GM06990 (cell line): ENCODE data around the gene GPATCH8.

Source experiments
- DNase-seq: peaks from one replicate; pipeline ENCODE4 v3.0.0-alpha.2; 2011; ENCODE audit not compliant: insufficient read length; ENCODE audit errors: extremely low read depth
- H3K27me3 ChIP-seq: replicated peaks from 2 replicates; pipeline ENCODE4 v1.6.0; 2011; ENCODE audit warnings: low read length; ENCODE audit not compliant: control insufficient read depth, insufficient read depth
- H3K36me3 ChIP-seq: 2 replicates; pipeline ENCODE4 v1.5.1; 2011; ENCODE audit warnings: low read length; ENCODE audit not compliant: control insufficient read depth, insufficient read depth
- H3K4me3 ChIP-seq: replicated peaks from 2 replicates; pipeline ENCODE4 v1.5.1; 2011; ENCODE audit warnings: low read depth, mild to moderate bottlenecking, control low read depth, low read length
- TF ChIP-seq, protein P1 (sequence below): IDR thresholded peaks from 2 replicates; pipeline ENCODE4 v1.5.1; 2011; ENCODE audit warnings: low read length, control low read depth, mild to moderate bottlenecking, inconsistent platforms; ENCODE audit not compliant: insufficient read depth, poor library complexity, severe bottlenecking

Gene GPATCH8

DNA sequence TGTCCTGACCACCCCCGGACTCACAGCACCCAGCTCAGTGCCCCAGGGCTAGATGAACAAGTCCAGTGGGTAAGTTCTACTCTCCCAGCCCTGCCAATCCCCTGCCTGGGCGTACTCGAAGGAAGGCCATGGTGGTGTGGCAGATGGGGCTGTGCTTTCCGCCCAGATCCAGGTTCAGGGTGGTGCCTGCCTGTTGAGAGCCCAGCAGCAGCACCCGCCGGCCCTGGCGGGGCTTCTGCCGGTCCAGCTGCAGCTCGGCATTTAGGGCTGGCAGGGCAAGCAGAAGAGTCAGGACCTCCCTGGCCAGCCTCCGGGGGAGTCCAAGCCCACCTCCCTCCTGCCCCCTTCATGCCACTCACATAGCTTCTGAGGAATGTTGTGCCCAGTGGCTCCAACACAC lies 123.3 kb downstream of the GPATCH8 start:
- no peak for DNase-seq
- Histone ChIP-seq H3K4me3 (no peak overlapping the region), H3K27me3 (no peaks in the 10 kb centered on the region; the same call in none of the 2 replicates), H3K36me3 (no peaks in the 10 kb centered on the region)
- TF ChIP-seq, protein P1, sequence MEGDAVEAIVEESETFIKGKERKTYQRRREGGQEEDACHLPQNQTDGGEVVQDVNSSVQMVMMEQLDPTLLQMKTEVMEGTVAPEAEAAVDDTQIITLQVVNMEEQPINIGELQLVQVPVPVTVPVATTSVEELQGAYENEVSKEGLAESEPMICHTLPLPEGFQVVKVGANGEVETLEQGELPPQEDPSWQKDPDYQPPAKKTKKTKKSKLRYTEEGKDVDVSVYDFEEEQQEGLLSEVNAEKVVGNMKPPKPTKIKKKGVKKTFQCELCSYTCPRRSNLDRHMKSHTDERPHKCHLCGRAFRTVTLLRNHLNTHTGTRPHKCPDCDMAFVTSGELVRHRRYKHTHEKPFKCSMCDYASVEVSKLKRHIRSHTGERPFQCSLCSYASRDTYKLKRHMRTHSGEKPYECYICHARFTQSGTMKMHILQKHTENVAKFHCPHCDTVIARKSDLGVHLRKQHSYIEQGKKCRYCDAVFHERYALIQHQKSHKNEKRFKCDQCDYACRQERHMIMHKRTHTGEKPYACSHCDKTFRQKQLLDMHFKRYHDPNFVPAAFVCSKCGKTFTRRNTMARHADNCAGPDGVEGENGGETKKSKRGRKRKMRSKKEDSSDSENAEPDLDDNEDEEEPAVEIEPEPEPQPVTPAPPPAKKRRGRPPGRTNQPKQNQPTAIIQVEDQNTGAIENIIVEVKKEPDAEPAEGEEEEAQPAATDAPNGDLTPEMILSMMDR = no peak

DNA sequence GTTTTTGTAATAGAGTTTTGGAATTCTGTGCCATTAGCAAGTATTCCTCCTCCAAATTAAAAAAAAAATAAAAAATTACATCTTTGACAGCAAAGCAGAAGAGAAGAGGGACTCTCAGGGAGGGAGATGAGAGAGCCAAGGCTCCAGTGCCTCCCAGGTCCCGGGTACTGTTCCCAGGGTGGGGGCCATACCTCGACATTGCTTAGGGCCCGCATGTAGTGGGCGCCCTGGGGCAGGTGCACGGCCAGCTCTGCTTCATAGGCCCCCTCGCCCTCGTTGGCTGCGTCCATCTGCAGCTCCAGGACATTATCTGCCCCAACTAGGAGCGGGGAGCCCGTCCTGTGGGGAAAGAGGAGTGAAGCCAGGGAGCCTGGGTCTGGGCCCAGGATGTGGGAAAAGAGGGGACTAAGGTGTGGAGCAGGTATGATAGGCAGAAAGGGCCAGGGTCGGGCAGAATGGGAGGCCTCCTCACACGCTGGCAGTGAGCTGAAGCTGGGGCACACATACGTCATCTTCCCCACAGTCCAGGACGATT lies 125.0 kb downstream of the GPATCH8 start:
- Histone ChIP-seq H3K27me3 (no peaks in the 10 kb centered on the region; the same call in none of the 2 replicates), H3K4me3 (no peak overlapping the region), H3K36me3 (no peaks in the 10 kb centered on the region)
- no peak for DNase-seq
- TF ChIP-seq, protein P1 = no peak

DNA sequence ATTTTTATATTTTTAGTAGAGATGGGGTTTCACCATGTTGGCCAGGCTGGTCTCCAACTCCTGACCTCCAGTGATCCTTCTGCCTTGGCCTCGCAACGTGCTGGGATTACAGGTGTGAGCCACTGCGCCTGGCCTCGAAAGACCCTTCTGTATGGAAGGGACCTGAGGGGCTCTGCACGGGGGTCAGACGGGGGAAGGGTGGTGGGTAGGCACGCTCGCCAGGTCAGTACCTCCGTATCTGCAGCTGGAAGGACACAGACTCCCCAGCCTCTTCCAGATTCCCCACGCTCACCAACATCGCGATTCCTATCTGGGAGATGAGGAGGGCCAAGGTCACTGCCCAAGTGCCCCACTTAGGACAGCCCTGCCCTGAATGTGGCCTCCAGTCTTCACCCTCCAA lies 126.4 kb downstream of the GPATCH8 start:
- DNase-seq = no peak
- TF ChIP-seq, protein P1 = no peak
- Histone ChIP-seq H3K36me3 (no peaks in the 10 kb centered on the region), H3K4me3 (no peak overlapping the region), H3K27me3 (no peaks in the 10 kb centered on the region; the same call in none of the 2 replicates)

DNA sequence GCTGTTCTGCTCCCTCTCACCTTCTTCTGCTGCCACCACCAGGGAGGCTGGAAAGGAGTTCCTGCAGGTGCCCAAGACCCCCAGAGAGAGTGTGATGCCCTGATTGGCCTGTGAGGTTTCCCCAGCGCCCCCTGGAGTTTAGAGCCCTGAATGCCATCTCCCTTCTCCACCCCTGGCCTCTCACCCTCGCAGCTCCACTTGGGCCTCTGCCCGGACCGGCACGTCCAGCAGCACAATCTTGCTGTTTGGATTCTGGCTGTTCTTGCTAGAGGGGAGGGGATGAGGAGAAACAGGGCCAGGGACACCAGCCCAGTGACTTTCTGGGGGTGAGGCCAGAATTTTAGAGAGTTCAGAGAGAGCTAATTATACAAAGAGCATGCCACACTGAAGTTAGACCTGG lies 127.1 kb downstream of the GPATCH8 start:
- DNase-seq = no peak
- H3K36me3 ChIP-seq = no peaks in the 10 kb centered on the region
- no peak overlapping the region for H3K4me3 ChIP-seq
- TF ChIP-seq, protein P1 = peak; percentile 66
- no peaks in the 10 kb centered on the region; the same call in none of the 2 replicates for H3K27me3 ChIP-seq

DNA sequence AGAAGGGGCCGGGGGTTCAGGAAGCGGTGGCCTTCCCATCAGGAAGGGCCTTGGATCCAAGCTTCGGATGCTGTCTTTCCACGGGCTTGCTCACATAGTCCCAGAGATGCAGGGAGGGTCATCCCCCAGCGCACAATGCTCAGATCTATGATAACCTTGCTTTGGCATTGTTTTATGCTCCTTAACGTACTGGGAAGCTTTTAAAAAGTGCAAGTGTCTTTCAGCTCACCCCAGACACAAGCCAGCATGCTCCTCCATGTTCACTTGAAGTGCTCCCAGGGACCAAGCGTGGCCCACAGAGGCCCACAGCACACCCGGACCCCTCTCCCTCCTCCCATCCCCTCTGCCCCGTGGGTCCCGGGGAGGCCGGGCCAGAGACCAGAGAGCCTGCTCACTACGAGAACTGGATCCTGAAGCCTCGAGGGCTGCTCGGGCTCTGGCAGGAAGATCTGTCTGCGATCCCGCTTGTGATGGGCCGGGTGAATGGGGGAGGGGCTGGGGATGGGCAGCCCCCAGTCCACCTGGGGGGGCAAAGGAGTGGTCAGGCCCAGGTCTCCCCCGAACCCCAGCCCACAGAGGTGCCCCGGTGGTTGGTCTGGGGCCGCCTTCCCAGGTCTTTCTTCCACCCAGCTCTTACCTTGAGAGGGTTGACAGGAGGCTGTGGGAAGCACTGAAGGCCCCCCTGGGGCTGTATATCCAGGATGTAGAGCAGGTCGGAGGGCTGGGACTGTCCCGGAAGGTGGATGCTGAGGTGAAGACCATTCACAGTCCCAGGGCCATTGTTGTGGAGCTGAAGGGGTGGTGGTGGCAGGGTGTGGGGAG lies 127.8 kb downstream of the GPATCH8 start:
- no peak for DNase-seq
- TF ChIP-seq, protein P1 = no peak
- Histone ChIP-seq H3K36me3 (no peaks in the 10 kb centered on the region), H3K27me3 (no peaks in the 10 kb centered on the region; the same call in 1 of the 2 replicates), H3K4me3 (no peak overlapping the region)
